LoVo (cell line): ENCODE measurements around the gene ESPL1.

ENCODE experiments used
- DNase-seq: peaks from one replicate; pipeline ENCODE4 v3.0.0-alpha.2; 2016; ENCODE audit warnings: low spot score

ESPL1 gene

DNA sequence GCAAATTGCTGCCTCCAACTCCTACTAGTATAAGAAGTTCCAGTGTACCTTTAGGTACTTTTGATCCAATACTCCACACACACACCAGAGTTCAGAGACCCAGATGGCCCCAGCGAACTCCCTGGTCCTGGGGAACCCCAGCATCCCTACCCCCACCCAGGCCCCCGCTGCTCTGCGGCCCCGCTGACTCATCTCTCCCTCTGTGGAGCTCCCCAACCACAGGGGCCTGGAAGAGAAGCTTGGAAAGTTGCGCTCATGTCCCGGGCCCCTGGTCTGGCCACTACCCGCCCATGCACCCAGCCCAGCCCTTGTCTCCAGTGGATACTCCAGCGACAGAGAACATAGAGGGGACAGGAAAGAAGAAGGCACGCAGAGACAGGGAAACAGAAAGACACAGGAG, 72.3 kb downstream of the ESPL1 start:
- DNase-seq: no peak
